Breast epithelium (tissue), 3 donors: Measurements from ENCODE around the gene COL6A2.
"Not testable (repeated sequence)": the region's sequence is repeated elsewhere in the genome, so short reads cannot be mapped to it uniquely, and the experiment has no call there.

Experiments
- CTCF ChIP-seq, 3 donors: fragments of 450-650 bp; IDR thresholded peaks; one replicate each; pipeline ENCODE4 v1.5.1; 2016 to 2017; ENCODE audit warnings: antibody characterized with exemption in 3 of 3, mild to moderate bottlenecking in 3 of 3, moderate library complexity in 3 of 3
- POLR2A ChIP-seq: fragments of 450-650 bp; IDR thresholded peaks from one replicate; pipeline ENCODE4 v1.6.1; 2016; ENCODE audit warnings: antibody characterized with exemption, mild to moderate bottlenecking, moderate library complexity
- POLR2AphosphoS5 ChIP-seq, 3 donors: sonication (generic); formaldehyde crosslinking; IDR thresholded peaks; one replicate each; pipeline ENCODE4 v1.6.1; 2017; ENCODE audit warnings: antibody characterized with exemption in 3 of 3

DNA sequence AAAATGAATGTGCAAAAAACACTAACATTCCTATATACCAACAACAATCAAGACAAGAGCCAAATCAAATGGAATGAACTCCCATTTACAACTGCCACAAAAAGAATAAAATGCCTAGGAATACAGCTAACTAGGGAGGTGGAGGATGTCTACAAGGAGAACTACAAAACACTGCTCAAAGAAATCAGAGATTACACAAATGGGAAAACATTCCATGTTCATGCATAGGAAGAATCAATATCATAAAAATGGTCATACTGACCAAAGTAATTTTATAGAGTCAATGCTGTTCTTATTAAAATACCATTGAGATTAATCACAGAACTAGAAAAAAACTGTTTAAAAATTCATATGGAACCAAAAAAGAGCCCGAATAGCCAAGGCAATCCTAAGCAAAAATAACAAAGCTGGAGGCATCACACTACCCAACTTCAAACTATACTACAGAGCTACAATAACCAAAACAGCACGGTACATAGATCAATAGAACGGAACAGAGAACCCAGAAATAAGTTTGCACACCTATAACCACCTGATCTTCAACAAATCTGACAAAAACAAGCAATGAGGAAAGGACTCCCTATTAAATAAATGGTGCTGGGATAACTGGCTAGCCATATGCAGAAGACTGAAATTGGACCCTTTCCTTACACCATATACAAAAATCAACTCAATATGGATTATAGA, 78.7 kb downstream of the COL6A2 start:
- TF ChIP-seq CTCF (IDR thresholded peaks at IDR 0.05); POLR2A; POLR2AphosphoS5 (IDR thresholded peaks at IDR 0.05): not testable (repeated sequence)
